ENCODE measurements around the gene CAPN5. TPM values are rescaled to one million over a fixed set of nuclear protein-coding genes. Genes with fewer than 3 reads are reported as not detected.

Gene CAPN5
- total and polyA plus RNA-seq, 10 of the 15 experiments (the other 5 are each of a cell fraction or from before 2014, with no cell fraction given), result 0.02 to 0.33 (median 0.07) TPM; not detected in 3

DNA sequence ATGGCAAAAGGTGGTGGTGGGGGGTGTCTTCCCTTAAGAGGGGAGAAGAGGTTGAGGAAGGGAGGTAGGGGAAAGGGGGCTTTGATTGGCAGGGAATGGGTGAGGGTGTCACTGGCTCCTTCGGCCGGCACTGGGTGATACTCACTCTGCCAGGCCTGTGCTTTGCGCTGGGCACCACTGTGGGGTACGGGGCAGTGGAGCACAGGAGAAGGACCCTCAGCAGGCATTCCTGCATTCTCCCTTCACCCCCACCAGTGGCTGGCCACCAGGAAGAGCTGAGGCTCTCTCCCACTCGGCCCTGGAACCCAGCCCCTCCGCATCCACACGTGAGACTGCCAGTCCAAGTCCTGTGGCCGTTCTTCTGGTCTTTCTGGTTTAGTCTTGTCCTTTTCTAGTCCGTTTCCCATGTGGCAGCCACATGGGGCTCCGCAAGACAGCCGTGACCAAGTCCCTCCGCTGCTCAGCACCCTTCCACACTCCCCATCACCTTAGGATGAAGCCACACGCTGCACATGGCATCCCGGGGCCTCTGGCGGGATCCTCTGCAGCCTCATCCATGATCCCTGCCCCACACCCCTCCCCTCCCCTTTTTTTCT, 8.0 kb downstream of the CAPN5 start:
- Histone ChIP-seq H3K9ac (ENCODE audit: control insufficient read depth, insufficient read depth, low read length) (no peak overlapping the region), H3K27me3 (replicated peaks in 1 of 2; ENCODE audit: control insufficient read depth in 2 of 2, insufficient read depth in 2 of 2, low read length in 1 of 2) (no peaks in the 10 kb centered on the region), H3K36me3 (ENCODE audit: control insufficient read depth in 2 of 2, insufficient read depth in 2 of 2, low read length in 1 of 2) (no peaks in the 10 kb centered on the region), H3K4me2 (ENCODE audit: control insufficient read depth, insufficient read depth) (no peak overlapping the region), H3K4me3 (no peak overlapping the region), H3K9me3 (replicated peaks; ENCODE audit: control insufficient read depth, insufficient read depth, low read length) (no peaks in the 10 kb centered on the region), H4K20me1 (ENCODE audit: control insufficient read depth, insufficient read depth) (no peaks in the 10 kb centered on the region), H3K4me1 (ENCODE audit: control insufficient read depth, insufficient read depth, low read length) (no peaks in the 10 kb centered on the region), H2AFZ (ENCODE audit: control insufficient read depth, low read depth, low read length) (no peak overlapping the region), H3K79me2 (ENCODE audit: control insufficient read depth, insufficient read depth, low read length) (no peaks in the 10 kb centered on the region), H3K27ac (ENCODE audit: control insufficient read depth, insufficient read depth) (no peak overlapping the region)
- ATAC-seq (no peak), DNase-seq (ENCODE audit: low read depth, low spot score) (no peak), FAIRE-seq (no peak)
- RAD21 ChIA-PET (ENCODE audit: unreplicated experiment), result no interaction called here
- TF ChIP-seq KLF5 (IDR thresholded peaks at IDR 0.05; ENCODE audit: partially characterized antibody) (no peak), JUNB (IDR thresholded peaks at IDR 0.05) (no peak), YY1 (IDR thresholded peaks at IDR 0.05; ENCODE audit: low read depth, low read length) (no peak), FOS (IDR thresholded peaks at IDR 0.05; ENCODE audit: borderline replicate concordance, extremely low read depth, insufficient read length) (no peak), DPF2 (IDR thresholded peaks at IDR 0.05) (no peak)
- TF ChIP-seq, protein P1, sequence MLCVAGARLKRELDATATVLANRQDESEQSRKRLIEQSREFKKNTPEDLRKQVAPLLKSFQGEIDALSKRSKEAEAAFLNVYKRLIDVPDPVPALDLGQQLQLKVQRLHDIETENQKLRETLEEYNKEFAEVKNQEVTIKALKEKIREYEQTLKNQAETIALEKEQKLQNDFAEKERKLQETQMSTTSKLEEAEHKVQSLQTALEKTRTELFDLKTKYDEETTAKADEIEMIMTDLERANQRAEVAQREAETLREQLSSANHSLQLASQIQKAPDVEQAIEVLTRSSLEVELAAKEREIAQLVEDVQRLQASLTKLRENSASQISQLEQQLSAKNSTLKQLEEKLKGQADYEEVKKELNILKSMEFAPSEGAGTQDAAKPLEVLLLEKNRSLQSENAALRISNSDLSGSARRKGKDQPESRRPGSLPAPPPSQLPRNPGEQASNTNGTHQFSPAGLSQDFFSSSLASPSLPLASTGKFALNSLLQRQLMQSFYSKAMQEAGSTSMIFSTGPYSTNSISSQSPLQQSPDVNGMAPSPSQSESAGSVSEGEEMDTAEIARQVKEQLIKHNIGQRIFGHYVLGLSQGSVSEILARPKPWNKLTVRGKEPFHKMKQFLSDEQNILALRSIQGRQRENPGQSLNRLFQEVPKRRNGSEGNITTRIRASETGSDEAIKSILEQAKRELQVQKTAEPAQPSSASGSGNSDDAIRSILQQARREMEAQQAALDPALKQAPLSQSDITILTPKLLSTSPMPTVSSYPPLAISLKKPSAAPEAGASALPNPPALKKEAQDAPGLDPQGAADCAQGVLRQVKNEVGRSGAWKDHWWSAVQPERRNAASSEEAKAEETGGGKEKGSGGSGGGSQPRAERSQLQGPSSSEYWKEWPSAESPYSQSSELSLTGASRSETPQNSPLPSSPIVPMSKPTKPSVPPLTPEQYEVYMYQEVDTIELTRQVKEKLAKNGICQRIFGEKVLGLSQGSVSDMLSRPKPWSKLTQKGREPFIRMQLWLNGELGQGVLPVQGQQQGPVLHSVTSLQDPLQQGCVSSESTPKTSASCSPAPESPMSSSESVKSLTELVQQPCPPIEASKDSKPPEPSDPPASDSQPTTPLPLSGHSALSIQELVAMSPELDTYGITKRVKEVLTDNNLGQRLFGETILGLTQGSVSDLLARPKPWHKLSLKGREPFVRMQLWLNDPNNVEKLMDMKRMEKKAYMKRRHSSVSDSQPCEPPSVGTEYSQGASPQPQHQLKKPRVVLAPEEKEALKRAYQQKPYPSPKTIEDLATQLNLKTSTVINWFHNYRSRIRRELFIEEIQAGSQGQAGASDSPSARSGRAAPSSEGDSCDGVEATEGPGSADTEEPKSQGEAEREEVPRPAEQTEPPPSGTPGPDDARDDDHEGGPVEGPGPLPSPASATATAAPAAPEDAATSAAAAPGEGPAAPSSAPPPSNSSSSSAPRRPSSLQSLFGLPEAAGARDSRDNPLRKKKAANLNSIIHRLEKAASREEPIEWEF (IDR thresholded peaks at IDR 0.05; ENCODE audit: insufficient replicate concordance, low read depth, low read length), result no peak
- TF ChIP-seq, protein P2, sequence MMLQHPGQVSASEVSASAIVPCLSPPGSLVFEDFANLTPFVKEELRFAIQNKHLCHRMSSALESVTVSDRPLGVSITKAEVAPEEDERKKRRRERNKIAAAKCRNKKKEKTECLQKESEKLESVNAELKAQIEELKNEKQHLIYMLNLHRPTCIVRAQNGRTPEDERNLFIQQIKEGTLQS (IDR thresholded peaks at IDR 0.05; ENCODE audit: borderline replicate concordance, extremely low read depth, low read depth, low read length), result no peak
- in situ Hi-C loops (cut with MboI), result no loop called here
- 33% methylated on average over 13 of the region's 15 CpGs for WGBS (ENCODE audit: insufficient coverage, insufficient replicate concordance, low lambda C conversion rate, missing lambda C conversion rate)
- POLR2A ChIA-PET, result interaction anchor here (0.5 kb wide), 1 partner anchor 13 kb away, joined by 3 read pairs; no protein-coding TSS in a partner anchor
- intact Hi-C loops (cut with micrococcal nuclease; ENCODE audit: unreplicated experiment), result no loop called here
- no TSS peak for BruUV-seq (replicated peaks)
- CTCF ChIA-PET, result no interaction called here
- SMC1A ChIA-PET (ENCODE audit: uncharacterized antibody, unreplicated experiment), result interaction anchor here (1.2 kb wide), 1 partner anchor 17 kb away, joined by 3 read pairs; no protein-coding TSS in a partner anchor
